ENCODE measurements around the gene PRKCE. TPM values are rescaled to one million over a fixed set of nuclear protein-coding genes. Genes with fewer than 3 reads are reported as not detected.

The PRKCE gene
- total and polyA plus RNA-seq, 2 donors = 3.2 to 3.3 TPM

DNA sequence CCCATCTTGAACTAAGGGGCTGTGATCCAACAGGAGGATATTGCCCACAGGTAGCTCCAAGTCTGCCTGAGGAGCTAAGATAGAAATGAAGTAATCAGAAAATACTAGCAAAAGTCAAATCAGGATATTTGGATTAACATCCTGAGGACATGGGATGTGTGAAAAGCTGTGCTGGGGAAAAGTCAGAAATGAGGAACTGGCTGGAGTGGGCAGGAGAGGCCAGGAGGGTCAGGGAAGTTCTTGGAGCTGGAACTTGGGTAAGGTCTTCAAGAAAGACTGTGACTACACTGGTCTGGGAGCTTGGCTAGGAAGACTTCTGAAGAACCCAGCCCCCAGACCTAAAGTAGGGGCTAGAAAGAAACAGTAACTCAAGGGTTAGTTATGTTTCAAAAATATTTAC, 250.9 kb downstream of the PRKCE start:
- Histone ChIP-seq H3K27ac (ENCODE audit: low read depth in 1 of 2, low read length in 1 of 2) (no peak overlapping the region), H3K36me3 (ENCODE audit: control insufficient read depth in 2 of 2, insufficient read depth in 2 of 2, low read length in 1 of 2) (no peaks in the 10 kb centered on the region), H3K4me1 (ENCODE audit: control insufficient read depth in 2 of 2, insufficient read depth in 2 of 2, low read length in 2 of 2) (peaks cover 5 to 22% of the 10 kb centered on the region in 2 donors), H3K4me3 (ENCODE audit: low read length in 2 of 2) (no peak overlapping the region), H3K27me3 (ENCODE audit: control insufficient read depth in 2 of 2, insufficient read depth in 1 of 2, low read length in 1 of 2) (no peaks in the 10 kb centered on the region), H3K9me3 (ENCODE audit: control insufficient read depth in 2 of 2, insufficient read depth in 1 of 2, low read length in 1 of 2) (no peaks in the 10 kb centered on the region)
- no peak for DNase-seq (ENCODE audit: low read depth in 6 of 9, low spot score in 9 of 9)

DNA sequence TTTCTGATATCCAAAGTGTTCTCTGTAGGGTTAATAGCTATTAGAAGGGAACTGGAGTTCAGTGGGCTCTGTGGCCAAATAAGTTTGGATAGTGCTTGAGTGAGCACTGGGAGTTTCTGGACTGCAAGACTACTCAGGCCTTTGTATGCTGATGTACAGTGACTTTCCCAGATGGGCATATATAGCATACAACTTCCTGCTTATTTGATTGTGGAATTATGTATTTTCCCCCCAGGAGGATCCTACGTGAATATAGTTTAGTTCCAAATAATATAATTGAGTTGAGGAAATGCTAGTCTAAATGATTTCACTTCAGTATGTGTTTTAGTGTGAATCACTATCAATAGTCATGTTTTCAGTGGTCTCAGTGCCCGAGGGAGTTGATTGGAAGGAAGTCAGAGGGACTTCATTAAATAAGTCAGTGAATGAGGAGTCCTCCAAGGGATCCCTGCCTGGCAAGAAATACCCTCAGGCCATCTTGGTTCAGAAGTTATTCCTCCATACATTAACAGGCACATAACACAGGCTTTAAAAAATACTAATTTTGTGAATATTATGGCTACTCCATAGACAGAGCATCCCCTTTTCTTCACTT, 251.4 kb downstream of the PRKCE start:
- H3K36me3 ChIP-seq (ENCODE audit: control insufficient read depth in 2 of 2, insufficient read depth in 2 of 2, low read length in 1 of 2) = no peaks in the 10 kb centered on the region
- WGBS = 98% methylated on average over 2 of the region's 2 CpGs
- peaks cover 5 to 22% of the 10 kb centered on the region in 2 donors for H3K4me1 ChIP-seq (ENCODE audit: control insufficient read depth in 2 of 2, insufficient read depth in 2 of 2, low read length in 2 of 2)
- no peaks in the 10 kb centered on the region for H3K9me3 ChIP-seq (ENCODE audit: control insufficient read depth in 2 of 2, insufficient read depth in 1 of 2, low read length in 1 of 2)
- H3K27ac ChIP-seq (ENCODE audit: low read depth in 1 of 2, low read length in 1 of 2) = no peak overlapping the region
- H3K27me3 ChIP-seq (ENCODE audit: control insufficient read depth in 2 of 2, insufficient read depth in 1 of 2, low read length in 1 of 2) = no peaks in the 10 kb centered on the region
- DNase-seq (ENCODE audit: low read depth in 6 of 9, low spot score in 9 of 9) = no peak
- H3K4me3 ChIP-seq (ENCODE audit: low read length in 2 of 2) = no peak overlapping the region

DNA sequence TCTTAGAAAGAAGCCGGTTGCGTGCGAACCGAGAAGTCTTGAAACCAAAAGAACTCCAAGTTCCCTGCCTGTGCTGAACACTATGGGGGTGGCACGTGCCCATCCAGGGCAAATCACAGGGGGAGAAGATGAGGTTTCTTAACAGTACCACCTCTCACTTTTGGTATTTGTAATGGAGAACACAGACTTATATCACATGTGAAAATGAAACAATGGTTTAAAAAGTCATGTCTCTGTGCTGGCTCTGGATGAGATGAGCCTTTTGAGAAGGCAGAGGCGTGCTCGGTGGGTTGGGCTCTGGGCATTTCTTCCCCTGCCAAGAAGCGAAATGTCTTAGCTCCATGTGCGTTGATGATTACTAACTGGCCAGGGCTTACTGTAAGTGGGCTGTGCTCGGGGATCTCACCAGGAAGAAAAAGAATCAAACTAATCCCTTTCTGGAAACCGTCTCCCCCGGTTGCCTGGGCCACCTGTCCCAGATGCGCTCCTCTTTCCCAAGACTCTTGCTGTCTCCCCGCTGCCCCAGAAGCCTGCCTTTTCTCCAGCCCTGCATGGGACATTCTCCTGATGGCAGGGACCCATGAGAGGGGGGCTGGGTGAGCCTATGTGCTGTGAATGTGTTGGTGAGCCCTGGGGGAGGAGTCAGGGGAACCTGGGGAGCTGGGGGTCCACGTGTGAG, 252.9 kb downstream of the PRKCE start:
- WGBS = 96% methylated on average over 15 of the region's 15 CpGs
- peaks cover 5 to 22% of the 10 kb centered on the region in 2 donors for H3K4me1 ChIP-seq (ENCODE audit: control insufficient read depth in 2 of 2, insufficient read depth in 2 of 2, low read length in 2 of 2)
- H3K36me3 ChIP-seq (ENCODE audit: control insufficient read depth in 2 of 2, insufficient read depth in 2 of 2, low read length in 1 of 2) = no peaks in the 10 kb centered on the region
- no peaks in the 10 kb centered on the region for H3K27me3 ChIP-seq (ENCODE audit: control insufficient read depth in 2 of 2, insufficient read depth in 1 of 2, low read length in 1 of 2)
- no peak overlapping the region for H3K27ac ChIP-seq (ENCODE audit: low read depth in 1 of 2, low read length in 1 of 2)
- H3K9me3 ChIP-seq (ENCODE audit: control insufficient read depth in 2 of 2, insufficient read depth in 1 of 2, low read length in 1 of 2) = no peaks in the 10 kb centered on the region
- DNase-seq (ENCODE audit: low read depth in 6 of 9, low spot score in 9 of 9) = no peak
- no peak overlapping the region for H3K4me3 ChIP-seq (ENCODE audit: low read length in 2 of 2)

DNA sequence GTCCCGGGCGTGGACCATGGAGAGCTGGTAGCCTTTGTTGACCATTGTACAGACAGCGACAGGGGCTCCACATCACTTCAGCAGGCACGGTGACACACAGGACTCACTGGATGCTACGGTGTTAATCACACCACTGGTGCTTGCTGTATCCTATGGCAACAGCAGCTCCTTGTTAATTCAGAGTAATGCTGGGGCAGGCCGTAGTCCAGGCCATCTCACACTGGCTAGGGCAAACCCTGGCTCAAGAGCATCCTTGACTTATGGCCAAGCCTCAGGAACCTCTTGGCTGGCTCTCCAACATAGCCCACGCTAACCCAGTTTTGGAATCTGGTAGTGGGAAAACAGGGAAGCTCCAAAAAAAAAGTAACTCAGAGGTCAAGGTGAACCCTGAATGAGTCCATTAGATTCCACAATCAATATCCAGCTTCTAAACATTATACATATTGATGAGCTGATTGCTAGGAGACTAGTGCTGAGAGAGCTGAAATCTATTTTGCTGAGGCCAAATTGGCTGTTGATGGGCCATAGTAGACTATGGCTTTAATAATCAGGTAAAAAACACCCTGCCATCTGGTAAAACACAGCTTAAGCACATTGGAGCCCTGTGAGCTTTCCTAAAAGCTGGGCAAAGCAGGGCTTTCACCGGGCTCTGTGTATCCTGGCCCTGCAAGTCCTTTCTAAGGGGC, 253.6 kb downstream of the PRKCE start:
- DNase-seq (ENCODE audit: low read depth in 6 of 9, low spot score in 9 of 9) = no peak

DNA sequence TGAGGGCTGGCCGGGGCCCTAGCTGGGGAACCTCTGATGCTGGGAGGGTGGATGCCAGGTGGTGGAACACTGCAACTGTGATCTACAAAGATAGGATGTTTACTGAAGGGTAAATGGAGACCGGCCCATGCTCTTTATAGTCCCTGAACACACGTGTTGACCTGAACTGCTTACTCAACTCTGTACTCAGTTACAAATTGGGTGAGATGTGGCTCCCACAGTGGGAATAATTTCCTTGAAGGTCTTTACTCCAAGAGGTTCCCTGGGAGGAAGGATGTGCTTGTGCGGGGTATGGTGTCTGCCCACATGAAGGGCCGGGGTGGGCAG, 254.1 kb downstream of the PRKCE start:
- Histone ChIP-seq H3K4me3 (ENCODE audit: low read length in 2 of 2) (no peak overlapping the region), H3K27ac (ENCODE audit: low read depth in 1 of 2, low read length in 1 of 2) (no peak overlapping the region), H3K27me3 (ENCODE audit: control insufficient read depth in 2 of 2, insufficient read depth in 1 of 2, low read length in 1 of 2) (no peaks in the 10 kb centered on the region), H3K9me3 (ENCODE audit: control insufficient read depth in 2 of 2, insufficient read depth in 1 of 2, low read length in 1 of 2) (no peaks in the 10 kb centered on the region), H3K36me3 (ENCODE audit: control insufficient read depth in 2 of 2, insufficient read depth in 2 of 2, low read length in 1 of 2) (no peaks in the 10 kb centered on the region), H3K4me1 (ENCODE audit: control insufficient read depth in 2 of 2, insufficient read depth in 2 of 2, low read length in 2 of 2) (peaks cover 5 to 29% of the 10 kb centered on the region in 2 donors)
- DNase-seq (ENCODE audit: low read depth in 6 of 9, low spot score in 9 of 9) = no peak
- 76% methylated on average over 5 of the region's 5 CpGs for WGBS

More for the DNA sequence above, 253.6 kb downstream of the PRKCE start:
- Histone ChIP-seq H3K27me3 (ENCODE audit: control insufficient read depth in 2 of 2, insufficient read depth in 1 of 2, low read length in 1 of 2) (no peaks in the 10 kb centered on the region), H3K36me3 (ENCODE audit: control insufficient read depth in 2 of 2, insufficient read depth in 2 of 2, low read length in 1 of 2) (no peaks in the 10 kb centered on the region), H3K27ac (ENCODE audit: low read depth in 1 of 2, low read length in 1 of 2) (no peak overlapping the region), H3K4me3 (ENCODE audit: low read length in 2 of 2) (no peak overlapping the region), H3K4me1 (ENCODE audit: control insufficient read depth in 2 of 2, insufficient read depth in 2 of 2, low read length in 2 of 2) (peaks cover 5 to 26% of the 10 kb centered on the region in 2 donors), H3K9me3 (ENCODE audit: control insufficient read depth in 2 of 2, insufficient read depth in 1 of 2, low read length in 1 of 2) (no peaks in the 10 kb centered on the region)
- 98% methylated on average over 8 of the region's 8 CpGs for WGBS

DNA sequence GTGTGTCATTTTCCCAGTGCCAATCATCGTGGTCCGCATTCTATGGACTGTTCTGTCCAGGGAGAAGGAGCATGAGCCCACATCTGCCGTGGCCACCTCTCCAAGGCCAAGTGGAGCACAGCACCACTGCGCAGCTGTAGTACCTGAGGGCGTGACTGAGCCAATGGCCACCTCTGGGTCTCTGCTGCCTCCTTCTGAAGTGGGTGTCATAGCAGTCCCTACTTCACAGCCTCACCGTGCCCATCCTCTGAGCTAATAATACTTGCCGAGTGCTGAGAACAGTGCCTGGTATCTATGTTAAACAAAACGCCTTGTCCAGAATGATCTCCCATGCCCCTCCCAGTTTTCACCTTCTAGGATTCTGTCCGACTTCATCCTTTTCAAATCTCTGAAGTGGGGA, 256.1 kb downstream of the PRKCE start:
- Histone ChIP-seq H3K27ac (ENCODE audit: low read depth in 1 of 2, low read length in 1 of 2) (no peak overlapping the region), H3K4me3 (ENCODE audit: low read length in 2 of 2) (no peak overlapping the region), H3K4me1 (ENCODE audit: control insufficient read depth in 2 of 2, insufficient read depth in 2 of 2, low read length in 2 of 2) (peaks cover 5 to 29% of the 10 kb centered on the region in 2 donors), H3K9me3 (ENCODE audit: control insufficient read depth in 2 of 2, insufficient read depth in 1 of 2, low read length in 1 of 2) (no peaks in the 10 kb centered on the region), H3K27me3 (ENCODE audit: control insufficient read depth in 2 of 2, insufficient read depth in 1 of 2, low read length in 1 of 2) (no peaks in the 10 kb centered on the region), H3K36me3 (ENCODE audit: control insufficient read depth in 2 of 2, insufficient read depth in 2 of 2, low read length in 1 of 2) (no peaks in the 10 kb centered on the region)
- 97% methylated on average over 9 of the region's 9 CpGs for WGBS
- DNase-seq (ENCODE audit: low read depth in 6 of 9, low spot score in 9 of 9) = no peak

DNA sequence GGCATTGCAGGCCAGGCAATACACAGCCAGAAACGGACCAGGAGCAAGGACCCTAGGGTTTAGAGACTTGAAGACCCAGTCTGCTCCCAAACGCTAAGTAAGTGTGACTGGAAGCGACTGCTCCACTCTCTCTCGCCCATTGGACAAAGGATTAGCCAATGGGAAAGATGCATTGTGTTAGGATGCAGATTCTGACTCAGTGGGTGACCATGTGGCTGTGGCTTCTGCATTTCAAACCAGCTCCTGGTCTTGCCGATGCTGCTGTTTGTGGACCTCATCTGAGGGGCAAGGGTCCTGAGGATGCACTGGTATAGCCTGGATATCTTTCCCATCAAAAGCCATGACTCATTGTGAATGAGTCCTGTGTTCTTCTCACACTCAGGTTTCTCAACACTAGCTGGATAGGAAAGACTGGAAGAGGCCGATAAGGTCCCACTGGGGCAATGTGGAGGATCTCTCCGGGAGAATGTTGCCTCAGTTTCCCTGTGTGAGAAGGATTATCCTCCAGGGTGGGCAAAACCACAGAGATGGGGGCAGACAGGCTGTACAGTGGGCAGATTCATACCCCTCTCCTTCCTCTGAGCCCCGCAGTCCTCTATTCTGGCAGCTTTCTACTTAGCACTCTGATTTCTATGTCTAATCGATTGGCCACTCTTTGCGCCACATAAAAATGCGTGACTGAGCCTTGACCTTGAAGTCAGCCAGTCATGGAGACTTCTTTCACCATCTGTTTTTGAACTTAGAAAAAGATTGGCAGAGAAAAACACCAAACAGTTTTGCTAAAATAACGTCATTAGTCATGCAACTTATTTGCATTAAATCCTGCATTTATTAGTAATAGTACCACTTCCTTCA, 257.1 kb downstream of the PRKCE start:
- Histone ChIP-seq H3K4me1 (ENCODE audit: control insufficient read depth in 2 of 2, insufficient read depth in 2 of 2, low read length in 2 of 2) (peaks cover 5 to 29% of the 10 kb centered on the region in 2 donors), H3K27me3 (ENCODE audit: control insufficient read depth in 2 of 2, insufficient read depth in 1 of 2, low read length in 1 of 2) (no peaks in the 10 kb centered on the region), H3K4me3 (ENCODE audit: low read length in 2 of 2) (no peak overlapping the region), H3K27ac (ENCODE audit: low read depth in 1 of 2, low read length in 1 of 2) (no peak overlapping the region), H3K36me3 (ENCODE audit: control insufficient read depth in 2 of 2, insufficient read depth in 2 of 2, low read length in 1 of 2) (no peaks in the 10 kb centered on the region), H3K9me3 (ENCODE audit: control insufficient read depth in 2 of 2, insufficient read depth in 1 of 2, low read length in 1 of 2) (no peaks in the 10 kb centered on the region)
- no peak for DNase-seq (ENCODE audit: low read depth in 6 of 9, low spot score in 9 of 9)
- WGBS = 96% methylated on average over 12 of the region's 12 CpGs

DNA sequence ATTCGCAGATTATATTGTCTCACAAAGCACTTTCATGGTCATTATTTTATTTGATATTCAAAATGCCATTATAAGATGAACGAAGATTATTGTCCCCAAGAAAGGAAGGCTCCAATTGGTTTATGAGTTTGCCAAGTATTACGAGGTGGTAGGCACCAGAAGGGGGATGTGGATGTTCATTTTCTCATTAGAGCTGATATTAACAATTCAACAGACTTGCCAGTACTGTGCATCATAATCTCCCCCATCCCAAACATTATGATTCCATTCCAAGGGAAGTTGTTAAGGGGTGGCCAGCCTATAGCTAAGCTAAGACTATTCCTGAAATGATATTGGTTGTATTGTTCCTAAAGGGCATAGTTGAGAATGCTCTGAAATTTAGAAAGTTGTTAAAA, 257.7 kb downstream of the PRKCE start:
- no peak overlapping the region for H3K4me3 ChIP-seq (ENCODE audit: low read length in 2 of 2)
- WGBS = 97% methylated on average over 3 of the region's 3 CpGs
- no peak for DNase-seq (ENCODE audit: low read depth in 6 of 9, low spot score in 9 of 9)
- no peaks in the 10 kb centered on the region for H3K9me3 ChIP-seq (ENCODE audit: control insufficient read depth in 2 of 2, insufficient read depth in 1 of 2, low read length in 1 of 2)
- peaks cover 5 to 29% of the 10 kb centered on the region in 2 donors for H3K4me1 ChIP-seq (ENCODE audit: control insufficient read depth in 2 of 2, insufficient read depth in 2 of 2, low read length in 2 of 2)
- H3K27me3 ChIP-seq (ENCODE audit: control insufficient read depth in 2 of 2, insufficient read depth in 1 of 2, low read length in 1 of 2) = no peaks in the 10 kb centered on the region
- H3K36me3 ChIP-seq (ENCODE audit: control insufficient read depth in 2 of 2, insufficient read depth in 2 of 2, low read length in 1 of 2) = no peaks in the 10 kb centered on the region
- H3K27ac ChIP-seq (ENCODE audit: low read depth in 1 of 2, low read length in 1 of 2) = no peak overlapping the region
